ENCODE measurements around the gene RUSC1.

DNA sequence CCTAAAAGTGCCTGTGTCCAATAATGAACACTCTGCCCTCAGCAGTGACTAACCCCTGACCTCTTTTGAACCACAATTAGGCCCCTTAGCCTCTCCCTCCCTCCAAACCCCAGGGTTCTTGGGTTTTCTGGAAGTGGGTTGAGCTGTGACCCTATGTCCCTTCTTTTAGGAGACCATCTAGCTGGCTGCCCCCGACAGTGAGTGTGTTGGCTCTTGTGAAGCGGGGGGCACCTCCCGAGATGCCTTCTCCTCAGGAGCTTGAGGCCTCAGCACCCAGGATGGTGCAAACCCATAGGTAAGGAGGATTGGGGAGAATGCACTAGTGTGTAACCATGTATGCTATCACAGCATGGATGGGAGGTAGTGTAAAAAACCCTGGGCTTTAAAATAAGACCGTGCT is 7.3 kb downstream of the RUSC1 start:
- TF ChIP-seq, protein P1, sequence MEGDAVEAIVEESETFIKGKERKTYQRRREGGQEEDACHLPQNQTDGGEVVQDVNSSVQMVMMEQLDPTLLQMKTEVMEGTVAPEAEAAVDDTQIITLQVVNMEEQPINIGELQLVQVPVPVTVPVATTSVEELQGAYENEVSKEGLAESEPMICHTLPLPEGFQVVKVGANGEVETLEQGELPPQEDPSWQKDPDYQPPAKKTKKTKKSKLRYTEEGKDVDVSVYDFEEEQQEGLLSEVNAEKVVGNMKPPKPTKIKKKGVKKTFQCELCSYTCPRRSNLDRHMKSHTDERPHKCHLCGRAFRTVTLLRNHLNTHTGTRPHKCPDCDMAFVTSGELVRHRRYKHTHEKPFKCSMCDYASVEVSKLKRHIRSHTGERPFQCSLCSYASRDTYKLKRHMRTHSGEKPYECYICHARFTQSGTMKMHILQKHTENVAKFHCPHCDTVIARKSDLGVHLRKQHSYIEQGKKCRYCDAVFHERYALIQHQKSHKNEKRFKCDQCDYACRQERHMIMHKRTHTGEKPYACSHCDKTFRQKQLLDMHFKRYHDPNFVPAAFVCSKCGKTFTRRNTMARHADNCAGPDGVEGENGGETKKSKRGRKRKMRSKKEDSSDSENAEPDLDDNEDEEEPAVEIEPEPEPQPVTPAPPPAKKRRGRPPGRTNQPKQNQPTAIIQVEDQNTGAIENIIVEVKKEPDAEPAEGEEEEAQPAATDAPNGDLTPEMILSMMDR (conservative IDR thresholded peaks at IDR 0.05; ENCODE audit: low read depth, low read length), result no peak
- no peak for TF ChIP-seq EZH2 (IDR thresholded peaks at IDR 0.05; ENCODE audit: borderline replicate concordance, low read depth, low read length, poor library complexity, severe bottlenecking)

All from A673 (cell line).